Adrenal gland (tissue), 5 donors: ENCODE measurements around the gene TBC1D14.

Experiments
- POLR2A ChIP-seq, 2 donors: fragments of 450-650 bp; IDR thresholded peaks; one replicate each; pipeline ENCODE4 v1.6.1; 2017; ENCODE audit warnings: antibody characterized with exemption in 2 of 2, mild to moderate bottlenecking in 2 of 2, moderate library complexity in 1 of 2
- TF ChIP-seq, protein P1 (sequence below), 6 experiments: fragments of 450-650 bp in 4 of 6; fragments of 200-600 bp in 2 of 6; sonication (generic) in 1 of 6; IDR thresholded peaks; 1 replicate in 5 of 6; 2 replicates in 1 of 6; pipeline versions ENCODE4 v1.5.1 to v1.8.0; 2016 to 2021; ENCODE audit warnings: antibody characterized with exemption in 6 of 6, mild to moderate bottlenecking in 2 of 6, moderate library complexity in 1 of 6
- donor health status: DM: no; HTN: no; CAD: no.

DNA sequence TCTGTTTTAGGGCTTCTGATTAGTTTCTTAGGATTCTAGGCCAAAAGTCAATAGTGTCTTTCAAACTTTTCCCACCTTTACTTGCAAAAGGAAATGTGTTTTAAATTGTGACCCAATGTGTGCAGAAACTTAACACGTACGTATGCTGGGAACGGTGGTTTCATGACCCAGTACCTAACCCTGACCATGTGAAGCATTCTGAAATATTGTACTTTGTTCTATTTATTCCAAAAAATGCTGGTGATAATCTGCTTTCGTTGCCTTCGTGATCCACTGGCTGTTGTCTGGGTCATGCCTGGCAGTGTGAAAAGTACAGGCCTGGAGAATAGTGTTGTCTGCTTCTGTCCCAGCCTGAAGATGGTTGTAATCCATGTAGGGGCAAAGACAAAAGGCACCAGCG, 106.9 kb downstream of the TBC1D14 start:
- no peak for TF ChIP-seq POLR2A (IDR thresholded peaks at IDR 0.05)
- TF ChIP-seq, protein P1, sequence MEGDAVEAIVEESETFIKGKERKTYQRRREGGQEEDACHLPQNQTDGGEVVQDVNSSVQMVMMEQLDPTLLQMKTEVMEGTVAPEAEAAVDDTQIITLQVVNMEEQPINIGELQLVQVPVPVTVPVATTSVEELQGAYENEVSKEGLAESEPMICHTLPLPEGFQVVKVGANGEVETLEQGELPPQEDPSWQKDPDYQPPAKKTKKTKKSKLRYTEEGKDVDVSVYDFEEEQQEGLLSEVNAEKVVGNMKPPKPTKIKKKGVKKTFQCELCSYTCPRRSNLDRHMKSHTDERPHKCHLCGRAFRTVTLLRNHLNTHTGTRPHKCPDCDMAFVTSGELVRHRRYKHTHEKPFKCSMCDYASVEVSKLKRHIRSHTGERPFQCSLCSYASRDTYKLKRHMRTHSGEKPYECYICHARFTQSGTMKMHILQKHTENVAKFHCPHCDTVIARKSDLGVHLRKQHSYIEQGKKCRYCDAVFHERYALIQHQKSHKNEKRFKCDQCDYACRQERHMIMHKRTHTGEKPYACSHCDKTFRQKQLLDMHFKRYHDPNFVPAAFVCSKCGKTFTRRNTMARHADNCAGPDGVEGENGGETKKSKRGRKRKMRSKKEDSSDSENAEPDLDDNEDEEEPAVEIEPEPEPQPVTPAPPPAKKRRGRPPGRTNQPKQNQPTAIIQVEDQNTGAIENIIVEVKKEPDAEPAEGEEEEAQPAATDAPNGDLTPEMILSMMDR (IDR thresholded peaks at IDR 0.05) = no peak
